ENCODE data around the gene RRP7A. TPM values are rescaled to one million over a fixed set of nuclear protein-coding genes. Genes with fewer than 3 reads are reported as not detected.
"Not testable (repeated sequence)": the region's sequence is repeated elsewhere in the genome, so short reads cannot be mapped to it uniquely, and the experiment has no call there.

The RRP7A gene
- 10 to 100 TPM; 63.8 to 98.0 TPM for total RNA-seq
- 36.8 TPM for polyA plus RNA-seq (2013, experiment 1 of 2)
- 29.6 TPM for polyA plus RNA-seq (2013, experiment 2 of 2)
- long read RNA-seq, experiment 1, transcript RRP7A-201 (7 exons, 3,801 nt) = major isoform, 6 of 48 reads
- long read RNA-seq, experiment 1, partial matches to known transcripts = 17 of 48 reads
- long read RNA-seq, experiment 1, other reads (novel, unspliced or antisense) = 25 of 48 reads
- long read RNA-seq, experiment 2, transcript RRP7A-201 (7 exons, 3,801 nt) = major isoform, 187 of 214 reads
- long read RNA-seq, experiment 2, partial matches to known transcripts = 6 of 214 reads
- long read RNA-seq, experiment 2, other reads (novel, unspliced or antisense) = 21 of 214 reads
- long read RNA-seq, experiment 3, transcript RRP7A-201 (7 exons, 3,801 nt) = major isoform, 826 of 953 reads
- long read RNA-seq, experiment 3, partial matches to known transcripts = 8 of 953 reads
- long read RNA-seq, experiment 3, other reads (novel, unspliced or antisense) = 119 of 953 reads
- long read RNA-seq, experiment 4, transcript RRP7A-201 (7 exons, 3,801 nt) = major isoform, 264 of 295 reads
- long read RNA-seq, experiment 4, partial matches to known transcripts = 2 of 295 reads
- long read RNA-seq, experiment 4, other reads (novel, unspliced or antisense) = 29 of 295 reads

GRCh38 chr22:42519525-42520401 lies at the start of gene RRP7A:
Gene RRP7A (minus strand): TSS chr22:42519796. CDS start chr22:42519786, 10 bp downstream.
- no peak for TF ChIP-seq CTCF (conservative IDR thresholded peaks at IDR 0.05)
- WGBS, 2 experiments (ENCODE audit: insufficient coverage in 1 of 2, insufficient read length in 1 of 2) = 8 to 13% methylated on average over 43 to 65 of the region's 65 CpGs
- Mint-ChIP-seq H3K36me3 (ENCODE audit: low read depth) (peaks cover 22% of the 10 kb centered on the region), H3K9me3 (peaks cover 6% of the 10 kb centered on the region), H3K4me3 (peak within 1 kb of the TSS; percentile 96), H3K4me1 (peaks cover 9% of the 10 kb centered on the region), H3K27ac (peak within 1 kb of the TSS; percentile 93), H3K27me3 (ENCODE audit: insufficient read depth) (peaks cover 6% of the 10 kb centered on the region)
- DNase-seq = peak; percentile 91
- H3K36me3 ChIP-seq (ENCODE audit: control insufficient read depth, insufficient read depth, low read length) = peaks cover 16% of the 10 kb centered on the region
- H3K27ac ChIP-seq (ENCODE audit: low read depth, low read length) = no peak within 1 kb of the TSS
- H3K4me1 ChIP-seq (ENCODE audit: control insufficient read depth, insufficient read depth, low read length) = no peaks in the 10 kb centered on the region
- H3K9ac ChIP-seq (ENCODE audit: extremely low read depth, low read length, poor library complexity, severe bottlenecking) = peak within 1 kb of the TSS; percentile 67
- peaks cover 8% of the 10 kb centered on the region for H3K9me3 ChIP-seq (ENCODE audit: control insufficient read depth, low read length)
- peak within 1 kb of the TSS; percentile 79 for H3K4me3 ChIP-seq (ENCODE audit: low read length)
- no peaks in the 10 kb centered on the region for H3K27me3 ChIP-seq (ENCODE audit: control insufficient read depth, insufficient read depth, low read length, poor library complexity, severe bottlenecking)

- not testable (repeated sequence) for H3K27ac ChIP-seq (ENCODE audit: low read depth, low read length); H3K4me3 Mint-ChIP-seq; H3K9me3 ChIP-seq (ENCODE audit: control insufficient read depth, low read length); H3K4me3 ChIP-seq (ENCODE audit: low read length); H3K27me3 ChIP-seq (ENCODE audit: control insufficient read depth, insufficient read depth, low read length, poor library complexity, severe bottlenecking); H3K9me3 Mint-ChIP-seq; DNase-seq; H3K4me1 Mint-ChIP-seq; H3K9ac ChIP-seq (ENCODE audit: extremely low read depth, low read length, poor library complexity, severe bottlenecking); H3K27me3 Mint-ChIP-seq (ENCODE audit: insufficient read depth); H3K27ac Mint-ChIP-seq; H3K4me1 ChIP-seq (ENCODE audit: control insufficient read depth, insufficient read depth, low read length)
- peaks cover 57% of the 10 kb centered on the region for H3K36me3 ChIP-seq (ENCODE audit: control insufficient read depth, insufficient read depth, low read length)
- WGBS, 2 experiments (ENCODE audit: insufficient coverage in 1 of 2, insufficient read length in 1 of 2) = 76 to 86% methylated on average over 3 to 5 of the region's 6 CpGs
- peaks cover 34% of the 10 kb centered on the region for H3K36me3 Mint-ChIP-seq (ENCODE audit: low read depth)
These were observed 48.4 kb upstream of the RRP7A start for GRCh38 chr22:42567950-42568349.

- Histone ChIP-seq H3K9me3 (ENCODE audit: control insufficient read depth, low read length) (no peaks in the 10 kb centered on the region), H3K27me3 (ENCODE audit: control insufficient read depth, insufficient read depth, low read length, poor library complexity, severe bottlenecking) (no peaks in the 10 kb centered on the region), H3K36me3 (ENCODE audit: control insufficient read depth, insufficient read depth, low read length) (peaks cover 67% of the 10 kb centered on the region), H3K4me3 (ENCODE audit: low read length) (no peak overlapping the region), H3K9ac (ENCODE audit: extremely low read depth, low read length, poor library complexity, severe bottlenecking) (no peak overlapping the region), H3K4me1 (ENCODE audit: control insufficient read depth, insufficient read depth, low read length) (no peaks in the 10 kb centered on the region), H3K27ac (ENCODE audit: low read depth, low read length) (no peak overlapping the region)
- Mint-ChIP-seq H3K9me3 (no peaks in the 10 kb centered on the region), H3K27ac (no peak overlapping the region), H3K27me3 (ENCODE audit: insufficient read depth) (no peaks in the 10 kb centered on the region), H3K4me3 (no peak overlapping the region), H3K4me1 (peaks cover 5% of the 10 kb centered on the region), H3K36me3 (ENCODE audit: low read depth) (peaks cover 32% of the 10 kb centered on the region)
- no peak for DNase-seq
- 95 to 96% methylated on average over 8 to 12 of the region's 12 CpGs for WGBS, 2 experiments (ENCODE audit: insufficient coverage in 1 of 2, insufficient read length in 1 of 2)
- no peak for TF ChIP-seq CTCF (conservative IDR thresholded peaks at IDR 0.05)
These were observed 46.4 kb upstream of the RRP7A start for GRCh38 chr22:42565956-42566355.
